GM19324 (cell line): ENCODE measurements around the gene CELSR1.

Source experiments
- ATAC-seq: cut with Tn5 transposase; IDR thresholded peaks from one replicate; pipeline ENCODE4 v1.9.1; 2021; ENCODE audit warnings: mild to moderate bottlenecking, moderate library complexity; ENCODE audit not compliant: unreplicated experiment, low FRiP score

CELSR1 gene

GRCh38 chr22:46450931-46451561 lies 86.4 kb downstream of the CELSR1 start:
- no peak for ATAC-seq

- ATAC-seq = no peak
Measured at GRCh38 chr22:46449974-46450745, 87.3 kb downstream of the CELSR1 start.

- ATAC-seq = no peak
Measured at GRCh38 chr22:46449116-46449691, 88.2 kb downstream of the CELSR1 start.

GRCh38 chr22:46448333-46448732 lies 89.1 kb downstream of the CELSR1 start:
- ATAC-seq = no peak

GRCh38 chr22:46447906-46448305 lies 89.5 kb downstream of the CELSR1 start:
- no peak for ATAC-seq

GRCh38 chr22:46446799-46447198 lies 90.6 kb downstream of the CELSR1 start:
- no peak for ATAC-seq

- ATAC-seq = no peak
Measured at GRCh38 chr22:46445771-46446420, 91.5 kb downstream of the CELSR1 start.

- ATAC-seq = no peak
Measured at GRCh38 chr22:46444390-46444854, 93.0 kb downstream of the CELSR1 start.

- no peak for ATAC-seq
Measured at GRCh38 chr22:46443850-46444389, 93.5 kb downstream of the CELSR1 start.

GRCh38 chr22:46442217-46442853 lies 95.1 kb downstream of the CELSR1 start:
- ATAC-seq = no peak

GRCh38 chr22:46439576-46440465 lies 97.6 kb downstream of the CELSR1 start:
- no peak for ATAC-seq

- no peak for ATAC-seq
Measured at GRCh38 chr22:46439111-46439510, 98.3 kb downstream of the CELSR1 start.

GRCh38 chr22:46437671-46438440 lies 99.6 kb downstream of the CELSR1 start:
- no peak for ATAC-seq

- ATAC-seq = no peak
Measured at GRCh38 chr22:46436595-46437175, 100.7 kb downstream of the CELSR1 start.

GRCh38 chr22:46433318-46433717 lies 104.1 kb downstream of the CELSR1 start:
- no peak for ATAC-seq

GRCh38 chr22:46432164-46433068 lies 105.0 kb downstream of the CELSR1 start:
- no peak for ATAC-seq
